ENCODE results near the gene KIAA0513.

KIAA0513 gene

GRCh38 chr16:85092309-85092708 is 64.7 kb downstream of the KIAA0513 start:
- no peak for DNase-seq

- no peak for DNase-seq
Measured at GRCh38 chr16:85092851-85093250, 65.3 kb downstream of the KIAA0513 start.

- DNase-seq, result no peak
Measured at GRCh38 chr16:85093705-85094104, 66.1 kb downstream of the KIAA0513 start.

- DNase-seq, result no peak
Measured at GRCh38 chr16:85094176-85094805, 66.7 kb downstream of the KIAA0513 start.

GRCh38 chr16:85094812-85095211 is 67.2 kb downstream of the KIAA0513 start:
- DNase-seq, result no peak

GRCh38 chr16:85096921-85097320 is 69.3 kb downstream of the KIAA0513 start:
- DNase-seq, result no peak

GRCh38 chr16:85098565-85098964 is 71.0 kb downstream of the KIAA0513 start:
- no peak for DNase-seq

GRCh38 chr16:85100265-85100664 is 72.7 kb downstream of the KIAA0513 start:
- DNase-seq, result no peak

GRCh38 chr16:85101956-85102630 is 74.5 kb downstream of the KIAA0513 start:
- DNase-seq, result no peak

- DNase-seq, result no peak
Measured at GRCh38 chr16:85103114-85104079, 75.8 kb downstream of the KIAA0513 start.

- DNase-seq, result no peak
Measured at GRCh38 chr16:85104147-85104546, 76.6 kb downstream of the KIAA0513 start.

- peak; percentile 14 for DNase-seq
Measured at GRCh38 chr16:85104821-85105391, 77.3 kb downstream of the KIAA0513 start.

- DNase-seq, result no peak
Measured at GRCh38 chr16:85105475-85105874, 77.9 kb downstream of the KIAA0513 start.

GRCh38 chr16:85107083-85107482 is 79.5 kb downstream of the KIAA0513 start:
- no peak for DNase-seq

- DNase-seq, result no peak
Measured at GRCh38 chr16:85107532-85107931, 79.9 kb downstream of the KIAA0513 start.

GRCh38 chr16:85110105-85110504 is 82.5 kb downstream of the KIAA0513 start:
- no peak for DNase-seq

GRCh38 chr16:85111184-85111583 is 83.6 kb downstream of the KIAA0513 start:
- no peak for DNase-seq

- DNase-seq, result no peak
Measured at GRCh38 chr16:85112364-85112763, 84.8 kb downstream of the KIAA0513 start, which contains the start of gene CIBAR2. TSS of gene CIBAR2 (minus strand) at chr16:85112472. CDS start at chr16:85112352, 120 bp downstream.

GRCh38 chr16:85113168-85113733 is 85.7 kb downstream of the KIAA0513 start:
- no peak for DNase-seq

- DNase-seq, result no peak
Measured at GRCh38 chr16:85113913-85114312, 86.3 kb downstream of the KIAA0513 start.

- peak; percentile 82 for DNase-seq
Measured at GRCh38 chr16:85114909-85115567, 87.4 kb downstream of the KIAA0513 start.

- no peak for DNase-seq
Measured at GRCh38 chr16:85117418-85117817, 89.8 kb downstream of the KIAA0513 start.

Measured in activated CD4-positive, alpha-beta T cell treated with anti-CD3 and anti-CD28 coated beads, Interleukin-2, amount 50 U/mL, for 16 hours (primary cell).